Measurements from ENCODE around the gene SLC43A2.

DNA sequence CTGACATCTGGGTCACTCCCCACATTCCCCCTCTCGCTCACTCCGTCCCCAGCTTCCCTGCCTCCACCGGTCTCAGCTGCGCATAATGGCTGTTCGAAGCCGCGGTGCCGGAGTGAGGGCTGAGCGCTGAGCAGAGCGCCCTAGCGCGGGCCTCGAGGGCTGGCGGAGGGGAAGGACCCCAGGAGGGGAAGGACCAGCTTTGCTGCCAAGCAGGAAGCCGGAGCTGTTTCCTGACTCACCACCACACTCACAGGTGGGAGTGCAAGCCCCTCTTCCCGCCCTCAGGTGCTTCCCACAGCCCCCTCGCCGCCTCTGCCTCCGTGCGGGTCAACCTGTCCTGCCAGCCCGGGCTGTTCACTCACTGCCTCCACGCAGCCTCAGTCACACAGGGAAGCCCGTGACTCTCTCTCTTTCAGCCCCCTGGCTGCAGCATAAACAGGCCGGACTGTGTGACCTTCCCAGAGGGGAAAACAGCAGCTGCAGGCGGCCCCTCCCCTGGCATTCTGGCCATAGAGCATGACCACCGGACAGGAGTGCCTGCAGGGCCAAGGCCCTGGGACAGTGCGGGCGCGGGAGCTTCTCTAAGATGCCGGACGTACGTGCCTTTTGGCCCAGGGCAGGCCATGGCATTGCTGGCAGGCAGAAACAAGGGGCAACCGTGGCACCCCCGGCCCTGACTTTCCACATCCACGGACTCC lies 23.7 kb downstream of the SLC43A2 start:
- TF ChIP-seq CREB1 (IDR thresholded peaks at IDR 0.05; ENCODE audit: low read depth) (no peak), RAD21 (IDR thresholded peaks at IDR 0.05; ENCODE audit: low read depth) (no peak), EGR1 (IDR thresholded peaks at IDR 0.05) (no peak), CEBPB (IDR thresholded peaks at IDR 0.05) (no peak), TCF12 (IDR thresholded peaks at IDR 0.05; ENCODE audit: low read depth) (no peak), NFIC (IDR thresholded peaks at IDR 0.05) (no peak), YY1 (IDR thresholded peaks at IDR 0.05; ENCODE audit: low read depth) (no peak), EP300 (IDR thresholded peaks at IDR 0.05; ENCODE audit: borderline replicate concordance) (no peak)
- TF ChIP-seq, protein P1, sequence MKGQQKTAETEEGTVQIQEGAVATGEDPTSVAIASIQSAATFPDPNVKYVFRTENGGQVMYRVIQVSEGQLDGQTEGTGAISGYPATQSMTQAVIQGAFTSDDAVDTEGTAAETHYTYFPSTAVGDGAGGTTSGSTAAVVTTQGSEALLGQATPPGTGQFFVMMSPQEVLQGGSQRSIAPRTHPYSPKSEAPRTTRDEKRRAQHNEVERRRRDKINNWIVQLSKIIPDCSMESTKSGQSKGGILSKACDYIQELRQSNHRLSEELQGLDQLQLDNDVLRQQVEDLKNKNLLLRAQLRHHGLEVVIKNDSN (IDR thresholded peaks at IDR 0.05): no peak
- TF ChIP-seq, protein P2, sequence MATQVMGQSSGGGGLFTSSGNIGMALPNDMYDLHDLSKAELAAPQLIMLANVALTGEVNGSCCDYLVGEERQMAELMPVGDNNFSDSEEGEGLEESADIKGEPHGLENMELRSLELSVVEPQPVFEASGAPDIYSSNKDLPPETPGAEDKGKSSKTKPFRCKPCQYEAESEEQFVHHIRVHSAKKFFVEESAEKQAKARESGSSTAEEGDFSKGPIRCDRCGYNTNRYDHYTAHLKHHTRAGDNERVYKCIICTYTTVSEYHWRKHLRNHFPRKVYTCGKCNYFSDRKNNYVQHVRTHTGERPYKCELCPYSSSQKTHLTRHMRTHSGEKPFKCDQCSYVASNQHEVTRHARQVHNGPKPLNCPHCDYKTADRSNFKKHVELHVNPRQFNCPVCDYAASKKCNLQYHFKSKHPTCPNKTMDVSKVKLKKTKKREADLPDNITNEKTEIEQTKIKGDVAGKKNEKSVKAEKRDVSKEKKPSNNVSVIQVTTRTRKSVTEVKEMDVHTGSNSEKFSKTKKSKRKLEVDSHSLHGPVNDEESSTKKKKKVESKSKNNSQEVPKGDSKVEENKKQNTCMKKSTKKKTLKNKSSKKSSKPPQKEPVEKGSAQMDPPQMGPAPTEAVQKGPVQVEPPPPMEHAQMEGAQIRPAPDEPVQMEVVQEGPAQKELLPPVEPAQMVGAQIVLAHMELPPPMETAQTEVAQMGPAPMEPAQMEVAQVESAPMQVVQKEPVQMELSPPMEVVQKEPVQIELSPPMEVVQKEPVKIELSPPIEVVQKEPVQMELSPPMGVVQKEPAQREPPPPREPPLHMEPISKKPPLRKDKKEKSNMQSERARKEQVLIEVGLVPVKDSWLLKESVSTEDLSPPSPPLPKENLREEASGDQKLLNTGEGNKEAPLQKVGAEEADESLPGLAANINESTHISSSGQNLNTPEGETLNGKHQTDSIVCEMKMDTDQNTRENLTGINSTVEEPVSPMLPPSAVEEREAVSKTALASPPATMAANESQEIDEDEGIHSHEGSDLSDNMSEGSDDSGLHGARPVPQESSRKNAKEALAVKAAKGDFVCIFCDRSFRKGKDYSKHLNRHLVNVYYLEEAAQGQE (IDR thresholded peaks at IDR 0.05; ENCODE audit: low read depth): no peak
- TF ChIP-seq, protein P3, sequence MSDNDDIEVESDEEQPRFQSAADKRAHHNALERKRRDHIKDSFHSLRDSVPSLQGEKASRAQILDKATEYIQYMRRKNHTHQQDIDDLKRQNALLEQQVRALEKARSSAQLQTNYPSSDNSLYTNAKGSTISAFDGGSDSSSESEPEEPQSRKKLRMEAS (IDR thresholded peaks at IDR 0.05): no peak
